Activated CD8-positive, alpha-beta memory T cell treated with anti-CD3 and anti-CD28 coated beads, Interleukin-2, amount 50 U/mL, for 1 hour (primary cell): Measurements from ENCODE around the gene CEL.

Source experiments
- DNase-seq: peaks from one replicate; pipeline ENCODE4 v3.0.0-alpha.2; 2020; ENCODE audit errors: extremely low read depth

Gene CEL

DNA sequence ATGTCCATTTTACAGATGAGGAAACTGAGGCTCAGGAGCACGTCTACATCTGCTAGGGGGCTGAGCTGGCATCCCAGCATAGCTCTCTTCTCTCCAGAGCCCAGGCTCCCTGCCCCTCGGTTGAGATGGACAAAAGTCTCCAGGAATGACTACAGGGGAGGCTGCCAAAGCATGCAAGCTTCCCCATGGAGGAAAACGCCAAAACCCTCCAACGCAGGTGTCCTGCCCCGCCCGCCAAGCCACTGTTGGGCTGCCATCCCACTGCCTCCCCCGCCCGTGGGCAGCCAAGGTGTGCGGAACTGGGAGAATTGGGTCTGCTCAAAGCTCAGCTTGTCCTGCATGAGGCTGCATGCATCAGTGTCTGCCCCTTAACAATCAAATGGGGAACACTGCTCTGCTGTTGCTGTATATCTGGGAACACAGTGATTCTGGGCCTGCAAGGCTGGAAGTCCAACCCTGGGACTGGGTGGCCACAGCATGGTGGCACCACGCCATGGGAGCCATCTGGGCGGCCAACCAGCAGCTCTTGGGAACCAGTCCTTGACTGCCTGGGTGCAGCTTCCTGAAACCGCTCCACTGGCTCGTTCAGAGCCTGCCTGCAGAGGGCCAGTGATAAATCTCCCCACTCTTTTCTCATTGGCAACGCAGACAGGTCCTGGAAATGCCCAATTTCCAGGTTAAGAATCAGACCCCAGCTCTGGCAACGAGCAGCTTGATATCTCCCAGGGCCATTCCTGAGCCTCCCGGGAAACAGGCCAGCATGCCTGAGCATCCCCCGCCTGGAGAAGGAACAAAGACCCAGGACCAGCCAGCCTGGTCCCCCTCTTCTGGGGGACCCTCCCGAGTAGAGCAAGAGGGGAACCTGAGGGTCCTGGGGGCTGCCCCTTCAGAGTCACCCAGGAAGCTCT lies 55.7 kb downstream of the CEL start:
- DNase-seq: no peak

DNA sequence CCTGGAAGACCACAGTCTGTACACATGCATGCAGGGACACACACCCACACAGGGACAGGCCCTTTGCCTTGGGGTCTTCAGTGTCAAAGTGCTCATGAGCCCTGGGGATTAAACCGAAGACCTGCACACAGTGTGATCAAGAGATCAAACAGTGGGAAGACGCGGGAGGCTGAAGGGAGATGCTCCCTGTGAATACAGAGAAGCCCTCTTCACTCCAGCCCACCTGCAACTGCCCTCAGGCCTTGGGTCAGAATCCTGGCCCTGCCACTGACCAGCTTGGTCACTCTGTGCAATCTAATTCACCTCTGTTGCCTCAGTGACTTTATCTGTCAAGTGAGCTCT lies 56.4 kb downstream of the CEL start:
- no peak for DNase-seq

DNA sequence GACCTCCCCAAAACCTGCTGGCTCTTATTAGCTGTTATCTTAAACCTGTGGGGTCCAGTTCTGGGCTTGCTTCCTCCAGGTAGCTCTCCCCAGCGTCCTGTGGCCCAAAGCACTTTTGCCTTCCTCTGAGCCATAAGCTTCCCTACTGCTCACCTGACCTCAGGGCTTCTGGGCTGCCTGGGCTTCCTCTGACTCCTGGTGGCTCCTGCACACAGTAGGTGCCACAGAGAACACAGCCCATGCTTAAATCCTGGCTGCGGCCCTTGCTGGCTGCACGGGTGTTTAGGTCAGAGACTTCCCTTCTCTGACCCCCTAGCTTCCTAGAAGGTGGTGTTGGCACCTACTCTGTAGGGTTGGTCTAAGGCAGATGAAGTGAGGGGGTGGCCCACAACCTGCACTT lies 56.8 kb downstream of the CEL start:
- no peak for DNase-seq

DNA sequence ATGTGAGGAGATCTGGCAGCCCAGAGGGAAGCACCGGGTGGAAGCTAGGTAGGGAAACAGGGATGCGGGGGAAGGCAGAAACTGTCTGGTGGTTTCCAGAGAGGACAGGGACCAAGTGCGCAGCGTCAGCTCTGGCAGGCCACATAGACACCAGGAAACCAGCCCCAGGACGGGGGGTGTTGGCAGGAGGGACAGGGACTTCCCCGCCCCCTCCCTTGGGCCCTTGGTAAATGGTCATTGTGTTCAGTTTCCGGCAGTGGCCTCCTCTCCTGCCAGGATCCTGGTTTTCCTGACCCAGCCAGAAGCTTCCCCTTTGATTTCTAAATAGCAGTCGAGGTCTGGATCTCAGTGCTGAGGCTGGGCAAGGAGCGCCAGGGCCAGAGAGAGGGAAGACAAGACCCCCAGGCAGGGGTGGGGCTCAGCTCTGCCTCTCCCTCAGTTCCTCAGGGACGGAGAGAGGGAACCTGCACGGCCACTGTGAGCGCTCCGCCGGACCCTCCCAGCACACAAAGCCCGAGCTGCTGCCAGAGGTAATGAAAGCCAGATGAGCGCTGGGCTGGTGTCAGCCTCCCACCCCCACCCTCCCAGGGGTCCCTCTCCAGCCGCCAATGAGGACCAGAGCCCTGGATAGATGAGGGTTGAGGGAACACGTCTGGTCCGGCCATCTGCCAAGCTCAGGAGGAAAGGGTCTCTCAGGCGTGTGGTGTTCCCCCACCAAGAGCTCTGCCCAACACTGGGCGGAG lies 57.5 kb downstream of the CEL start:
- DNase-seq: no peak

DNA sequence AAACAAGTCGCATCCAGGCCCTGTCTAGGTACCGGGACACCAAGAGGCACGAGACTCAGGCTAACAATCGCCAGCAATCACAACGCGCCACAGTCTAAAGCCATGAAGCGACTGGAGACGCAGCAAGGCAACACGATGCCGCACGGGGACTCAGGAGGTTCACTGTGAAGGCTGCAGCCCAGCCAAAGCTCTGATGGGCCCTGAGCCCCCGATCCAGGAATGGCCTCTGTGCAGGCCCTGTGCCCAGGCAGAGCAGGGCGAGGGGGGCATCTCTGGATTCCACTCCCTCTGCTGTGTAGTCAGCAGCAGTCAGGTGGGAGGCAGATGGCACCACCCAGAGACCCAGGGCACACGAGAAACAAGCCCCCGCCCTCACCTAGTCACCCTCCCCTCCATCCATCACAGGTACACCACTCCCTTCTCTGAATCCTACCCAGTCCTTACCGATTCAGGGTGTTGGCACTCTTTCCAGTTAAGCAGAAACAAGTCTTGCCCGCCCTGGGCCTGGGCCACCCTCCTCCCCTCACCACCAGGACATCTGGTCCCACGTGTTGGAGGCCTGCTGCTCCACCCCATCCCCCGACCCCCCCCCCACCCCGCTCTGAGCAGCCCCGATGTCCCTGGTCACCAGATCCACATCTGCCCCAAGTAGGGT lies 58.2 kb downstream of the CEL start:
- no peak for DNase-seq

DNA sequence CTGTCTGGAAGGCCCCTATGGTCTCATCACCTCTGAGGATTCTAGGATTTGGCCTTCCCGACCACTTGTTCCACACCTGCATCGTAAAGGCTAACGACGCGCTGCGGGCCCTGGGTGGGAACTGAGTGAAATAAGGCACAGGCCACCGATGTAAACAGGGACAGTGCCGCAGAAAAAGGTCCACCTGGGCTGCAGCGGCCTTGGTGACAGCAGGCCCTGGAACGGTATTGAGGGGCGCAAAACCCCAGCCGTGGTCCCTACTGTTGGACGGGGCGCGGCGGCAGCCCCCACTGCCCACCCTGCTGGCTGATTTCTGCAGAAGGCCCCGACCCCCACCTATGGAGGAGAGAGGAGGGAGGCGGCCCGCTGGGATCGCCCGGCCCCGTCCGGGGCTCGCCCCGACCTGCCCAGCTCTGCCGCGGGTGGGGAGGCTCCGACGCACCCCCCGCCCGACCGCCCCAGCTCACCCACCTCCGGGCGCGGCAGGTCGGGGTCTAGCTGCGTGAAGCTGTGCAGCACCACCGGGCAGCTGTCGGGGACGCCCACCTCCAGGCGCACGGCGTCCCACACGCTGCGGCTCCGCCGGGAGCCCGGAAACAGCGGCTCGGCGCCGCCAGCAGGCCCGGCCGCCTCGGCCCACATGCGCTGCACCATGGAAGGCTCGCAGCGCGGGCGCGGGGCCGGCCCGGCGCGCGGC lies 58.9 kb downstream of the CEL start:
- no peak for DNase-seq
